ENCODE results near the gene TNFSF11. TPM values are rescaled to one million over a fixed set of nuclear protein-coding genes. Genes with fewer than 3 reads are reported as not detected.

TNFSF11 gene, protein sequence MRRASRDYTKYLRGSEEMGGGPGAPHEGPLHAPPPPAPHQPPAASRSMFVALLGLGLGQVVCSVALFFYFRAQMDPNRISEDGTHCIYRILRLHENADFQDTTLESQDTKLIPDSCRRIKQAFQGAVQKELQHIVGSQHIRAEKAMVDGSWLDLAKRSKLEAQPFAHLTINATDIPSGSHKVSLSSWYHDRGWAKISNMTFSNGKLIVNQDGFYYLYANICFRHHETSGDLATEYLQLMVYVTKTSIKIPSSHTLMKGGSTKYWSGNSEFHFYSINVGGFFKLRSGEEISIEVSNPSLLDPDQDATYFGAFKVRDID
- total RNA-seq, result 0.49 and 1.5 TPM in 2 replicates

DNA sequence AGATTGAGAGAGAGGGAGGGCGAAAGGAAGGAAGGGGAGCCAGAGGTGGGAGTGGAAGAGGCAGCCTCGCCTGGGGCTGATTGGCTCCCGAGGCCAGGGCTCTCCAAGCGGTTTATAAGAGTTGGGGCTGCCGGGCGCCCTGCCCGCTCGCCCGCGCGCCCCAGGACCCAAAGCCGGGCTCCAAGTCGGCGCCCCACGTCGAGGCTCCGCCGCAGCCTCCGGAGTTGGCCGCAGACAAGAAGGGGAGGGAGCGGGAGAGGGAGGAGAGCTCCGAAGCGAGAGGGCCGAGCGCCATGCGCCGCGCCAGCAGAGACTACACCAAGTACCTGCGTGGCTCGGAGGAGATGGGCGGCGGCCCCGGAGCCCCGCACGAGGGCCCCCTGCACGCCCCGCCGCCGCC, at the start of gene TNFSF11:
Gene TNFSF11 (plus strand): TSS at position 142 of the 400 bp plus-strand sequence. CDS start 152 bp downstream, at position 294.

Other genes starting within 250 kb of the TNFSF11 start
- not detected in 2 replicates for gene FAM216B, start 207.4 kb downstream of the TNFSF11 start, total RNA-seq